ENCODE results near the gene RTF2. TPM values are rescaled to one million over a fixed set of nuclear protein-coding genes. Genes with fewer than 3 reads are reported as not detected.
A peak's percentile ranks its signal among the peaks of the same experiment; 100 is the strongest.

The RTF2 gene
- total RNA-seq, 1 experiment from 2014 or later, result 99.1 TPM

- POLR2A ChIA-PET (ENCODE audit: low non-redundant PET), result interaction anchor here (0.6 kb wide), 1 partner anchor 113 kb away, joined by 3 read pairs; no protein-coding TSS in a partner anchor
- TF ChIP-seq EZH2 (IDR thresholded peaks at IDR 0.05; ENCODE audit: borderline replicate concordance, low read depth, low read length, poor library complexity, severe bottlenecking), result no peak
- TF ChIP-seq, protein P1, sequence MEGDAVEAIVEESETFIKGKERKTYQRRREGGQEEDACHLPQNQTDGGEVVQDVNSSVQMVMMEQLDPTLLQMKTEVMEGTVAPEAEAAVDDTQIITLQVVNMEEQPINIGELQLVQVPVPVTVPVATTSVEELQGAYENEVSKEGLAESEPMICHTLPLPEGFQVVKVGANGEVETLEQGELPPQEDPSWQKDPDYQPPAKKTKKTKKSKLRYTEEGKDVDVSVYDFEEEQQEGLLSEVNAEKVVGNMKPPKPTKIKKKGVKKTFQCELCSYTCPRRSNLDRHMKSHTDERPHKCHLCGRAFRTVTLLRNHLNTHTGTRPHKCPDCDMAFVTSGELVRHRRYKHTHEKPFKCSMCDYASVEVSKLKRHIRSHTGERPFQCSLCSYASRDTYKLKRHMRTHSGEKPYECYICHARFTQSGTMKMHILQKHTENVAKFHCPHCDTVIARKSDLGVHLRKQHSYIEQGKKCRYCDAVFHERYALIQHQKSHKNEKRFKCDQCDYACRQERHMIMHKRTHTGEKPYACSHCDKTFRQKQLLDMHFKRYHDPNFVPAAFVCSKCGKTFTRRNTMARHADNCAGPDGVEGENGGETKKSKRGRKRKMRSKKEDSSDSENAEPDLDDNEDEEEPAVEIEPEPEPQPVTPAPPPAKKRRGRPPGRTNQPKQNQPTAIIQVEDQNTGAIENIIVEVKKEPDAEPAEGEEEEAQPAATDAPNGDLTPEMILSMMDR (conservative IDR thresholded peaks at IDR 0.05; ENCODE audit: low read depth, low read length), result peak; percentile 64
- intact Hi-C loops (cut with micrococcal nuclease; ENCODE audit: unreplicated experiment), result no loop called here
- Histone ChIP-seq H3K27me3 (replicated peaks; ENCODE audit: insufficient read depth, low read depth, low read length, poor library complexity) (no peaks in the 10 kb centered on the region), H3K4me1 (ENCODE audit: insufficient read depth, low read length, poor library complexity, severe bottlenecking) (no peaks in the 10 kb centered on the region), H3K4me3 (ENCODE audit: low read depth, low read length, poor library complexity, severe bottlenecking) (no peak overlapping the region), H3K9me3 (ENCODE audit: low read depth, low read length, poor library complexity, severe bottlenecking) (no peaks in the 10 kb centered on the region), H3K27ac (ENCODE audit: low read depth, low read length, poor library complexity, severe bottlenecking) (no peak overlapping the region), H3K36me3 (ENCODE audit: insufficient read depth, low read length, poor library complexity, severe bottlenecking) (no peaks in the 10 kb centered on the region)
- peak; percentile 6 for DNase-seq (ENCODE audit: low spot score)
- CTCF ChIA-PET, result no interaction called here
- BruUV-seq (replicated peaks), result no TSS peak
Measured at GRCh38 chr20:56504373-56505005, 36.1 kb downstream of the RTF2 start.

- no TSS peak for BruUV-seq (replicated peaks)
- no peak overlapping the region for H3K27ac ChIP-seq (ENCODE audit: low read depth, low read length, poor library complexity, severe bottlenecking)
- POLR2A ChIA-PET (ENCODE audit: low non-redundant PET), result no interaction called here
- H3K4me1 ChIP-seq (ENCODE audit: insufficient read depth, low read length, poor library complexity, severe bottlenecking), result no peaks in the 10 kb centered on the region
- DNase-seq (ENCODE audit: low spot score), result no peak
- no peaks in the 10 kb centered on the region for H3K36me3 ChIP-seq (ENCODE audit: insufficient read depth, low read length, poor library complexity, severe bottlenecking)
- TF ChIP-seq EZH2 (IDR thresholded peaks at IDR 0.05; ENCODE audit: borderline replicate concordance, low read depth, low read length, poor library complexity, severe bottlenecking), result no peak
- TF ChIP-seq, protein P1 (conservative IDR thresholded peaks at IDR 0.05; ENCODE audit: low read depth, low read length), result no peak
- no peak overlapping the region for H3K4me3 ChIP-seq (ENCODE audit: low read depth, low read length, poor library complexity, severe bottlenecking)
- CTCF ChIA-PET, result no interaction called here
- H3K27me3 ChIP-seq (replicated peaks; ENCODE audit: insufficient read depth, low read depth, low read length, poor library complexity), result no peaks in the 10 kb centered on the region
- intact Hi-C loops (cut with micrococcal nuclease; ENCODE audit: unreplicated experiment), result no loop called here
- no peaks in the 10 kb centered on the region for H3K9me3 ChIP-seq (ENCODE audit: low read depth, low read length, poor library complexity, severe bottlenecking)
Measured at GRCh38 chr20:56506103-56506502, 37.7 kb downstream of the RTF2 start.

DNA sequence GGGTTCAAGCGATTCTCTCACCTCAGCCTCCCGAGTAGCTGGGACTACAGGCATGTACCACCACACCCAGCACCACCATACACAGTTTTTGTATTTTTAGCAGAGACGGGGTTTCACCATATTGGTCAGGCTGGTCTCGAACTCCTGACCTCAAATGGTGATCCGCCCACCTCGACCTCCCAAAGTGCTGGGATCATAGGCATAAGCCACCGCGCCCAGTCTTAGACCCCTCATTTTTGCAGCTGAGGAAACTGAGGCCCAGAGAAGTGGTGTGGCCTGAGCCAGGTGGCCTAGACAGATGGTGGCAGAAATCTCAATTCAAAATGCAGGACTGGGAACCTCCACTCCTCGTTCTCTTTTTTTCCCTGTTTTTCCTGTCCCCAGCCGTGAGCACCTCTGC, 43.5 kb downstream of the RTF2 start:
- CTCF ChIA-PET, result no interaction called here
- POLR2A ChIA-PET (ENCODE audit: low non-redundant PET), result no interaction called here
- BruUV-seq (replicated peaks), result no TSS peak
- intact Hi-C loops (cut with micrococcal nuclease; ENCODE audit: unreplicated experiment), result no loop called here
- H3K36me3 ChIP-seq (ENCODE audit: insufficient read depth, low read length, poor library complexity, severe bottlenecking), result peaks cover 4% of the 10 kb centered on the region
- no peak overlapping the region for H3K27ac ChIP-seq (ENCODE audit: low read depth, low read length, poor library complexity, severe bottlenecking)
- no peak overlapping the region for H3K4me3 ChIP-seq (ENCODE audit: low read depth, low read length, poor library complexity, severe bottlenecking)
- no peak for TF ChIP-seq EZH2 (IDR thresholded peaks at IDR 0.05; ENCODE audit: borderline replicate concordance, low read depth, low read length, poor library complexity, severe bottlenecking)
- TF ChIP-seq, protein P1 (conservative IDR thresholded peaks at IDR 0.05; ENCODE audit: low read depth, low read length), result no peak
- no peaks in the 10 kb centered on the region for H3K27me3 ChIP-seq (replicated peaks; ENCODE audit: insufficient read depth, low read depth, low read length, poor library complexity)
- no peak for DNase-seq (ENCODE audit: low spot score)
- H3K9me3 ChIP-seq (ENCODE audit: low read depth, low read length, poor library complexity, severe bottlenecking), result no peaks in the 10 kb centered on the region
- no peaks in the 10 kb centered on the region for H3K4me1 ChIP-seq (ENCODE audit: insufficient read depth, low read length, poor library complexity, severe bottlenecking)
